NCI-H2081 treated with DMSO at 0.1 percent for 48 hours (cell line): Measurements from ENCODE around the gene ZNF25.
A peak's percentile ranks its signal among the peaks of the same experiment; 100 is the strongest.
"Not testable (repeated sequence)": the region's sequence is repeated elsewhere in the genome, so short reads cannot be mapped to it uniquely, and the experiment has no call there.

ENCODE experiments used
- DNase-seq: peaks from one replicate; lab custom pipeline; 2025; lab: John Stamatoyannopoulos, UW

ZNF25 gene

GRCh38 chr10:37976091-37976879 lies at the start of gene ZNF25:
ZNF25 (minus strand) TSS chr10:37976647; CDS start chr10:37971722, 4,925 bp downstream.
- DNase-seq, result peak; percentile 83

GRCh38 chr10:38025283-38025682 lies 48.8 kb upstream of the ZNF25 start:
- no peak for DNase-seq

- DNase-seq, result not testable (repeated sequence)
These were observed 42.7 kb upstream of the ZNF25 start for GRCh38 chr10:38019124-38019523.

GRCh38 chr10:38016354-38016753 lies 39.9 kb upstream of the ZNF25 start:
- DNase-seq, result no peak

- peak; percentile 64 for DNase-seq
These were observed 33.9 kb upstream of the ZNF25 start, which contains the start of gene ZNF33A for GRCh38 chr10:38010119-38010903. ZNF33A (plus strand) TSS chr10:38010675; CDS start chr10:38012342, 1,667 bp downstream.

GRCh38 chr10:38007991-38008390 lies 31.5 kb upstream of the ZNF25 start:
- DNase-seq, result no peak

- no peak for DNase-seq
These were observed 31.1 kb upstream of the ZNF25 start for GRCh38 chr10:38007551-38007950.

- no peak for DNase-seq
These were observed 27.1 kb upstream of the ZNF25 start for GRCh38 chr10:38003588-38003987.

- no peak for DNase-seq
These were observed 26.6 kb upstream of the ZNF25 start for GRCh38 chr10:38003026-38003425.

- not testable (repeated sequence) for DNase-seq
These were observed 24.0 kb upstream of the ZNF25 start for GRCh38 chr10:38000474-38000873.

- DNase-seq, result not testable (repeated sequence)
These were observed 22.5 kb upstream of the ZNF25 start for GRCh38 chr10:37998920-37999319.

GRCh38 chr10:37992083-37992482 lies 15.6 kb upstream of the ZNF25 start:
- DNase-seq, result no peak

- DNase-seq, result no peak
These were observed 15.2 kb upstream of the ZNF25 start for GRCh38 chr10:37991655-37992054.

GRCh38 chr10:37976880-37977203 lies 395 bp upstream of the ZNF25 start:
- no peak for DNase-seq

- DNase-seq, result no peak
These were observed 951 bp downstream of the ZNF25 start for GRCh38 chr10:37975401-37975991.

GRCh38 chr10:37972396-37972795 lies 4.1 kb downstream of the ZNF25 start:
- DNase-seq, result no peak

- no peak for DNase-seq
These were observed 11.4 kb downstream of the ZNF25 start for GRCh38 chr10:37965006-37965405.

- DNase-seq, result no peak
These were observed 15.8 kb downstream of the ZNF25 start for GRCh38 chr10:37960591-37961137.

- no peak for DNase-seq
These were observed 18.6 kb downstream of the ZNF25 start for GRCh38 chr10:37957841-37958240.

GRCh38 chr10:37952926-37953325 lies 23.5 kb downstream of the ZNF25 start:
- DNase-seq, result no peak

- no peak for DNase-seq
These were observed 24.2 kb downstream of the ZNF25 start for GRCh38 chr10:37952043-37952755.

GRCh38 chr10:37948210-37948609 lies 28.2 kb downstream of the ZNF25 start:
- DNase-seq, result no peak
